HepG2 (cell line): Measurements from ENCODE around the gene KIF17.

Experiments
- ARID5B ChIP-seq: IDR thresholded peaks from 2 replicates; pipeline ENCODE4 v1.4.0; 2020; ENCODE audit warnings: mild to moderate bottlenecking, missing genetic modification reagents
- CHD2 ChIP-seq: IDR thresholded peaks from 2 replicates; pipeline ENCODE4 v1.6.1; 2011; ENCODE audit warnings: low read depth, low read length, improper control_type of control experiment
- EP300 ChIP-seq, 3 experiments: sonication (generic) in 1 of 3; formaldehyde crosslinking in 1 of 3; IDR thresholded peaks; 2 replicates each; pipeline versions ENCODE4 v1.5.1 to v1.6.1; 2011 to 2020; ENCODE audit warnings: low read depth in 2 of 3, low read length in 2 of 3, borderline replicate concordance in 1 of 3, improper control_type of control experiment in 1 of 3, mild to moderate bottlenecking in 1 of 3, missing genetic modification reagents in 1 of 3, moderate library complexity in 1 of 3
- KDM1A ChIP-seq: IDR thresholded peaks from 2 replicates; pipeline ENCODE4 v1.6.1; 2016; ENCODE audit warnings: missing compliant biosample characterization
- MYC ChIP-seq: sonication (generic); formaldehyde crosslinking; IDR thresholded peaks from 2 replicates; pipeline ENCODE4 v1.9.0; 2021; ENCODE audit warnings: missing genetic modification reagents, borderline replicate concordance
- NFATC3 ChIP-seq: sonication (generic); formaldehyde crosslinking; IDR thresholded peaks from 2 replicates; pipeline ENCODE4 v1.5.1; 2020; ENCODE audit warnings: mild to moderate bottlenecking, missing genetic modification reagents
- ZNF101 ChIP-seq: sonication (generic); formaldehyde crosslinking; IDR thresholded peaks from 2 replicates; pipeline ENCODE4 v1.4.0; 2020; ENCODE audit warnings: mild to moderate bottlenecking, low read depth, missing genetic modification reagents, borderline replicate concordance
- ZNF136 ChIP-seq: sonication (generic); formaldehyde crosslinking; IDR thresholded peaks from 2 replicates; pipeline ENCODE4 v1.8.1; 2022; ENCODE audit warnings: low read depth, mild to moderate bottlenecking, moderate library complexity, missing genetic modification reagents
- ZNF230 ChIP-seq: sonication (generic); formaldehyde crosslinking; IDR thresholded peaks from 2 replicates; pipeline ENCODE4 v1.4.0; 2020; ENCODE audit warnings: mild to moderate bottlenecking, missing genetic modification reagents
- ZNF333 ChIP-seq: sonication (generic); formaldehyde crosslinking; IDR thresholded peaks from 2 replicates; pipeline ENCODE4 v1.4.0; 2020; ENCODE audit warnings: mild to moderate bottlenecking, missing genetic modification reagents, borderline replicate concordance
- TF ChIP-seq, protein P1 (sequence below), 2 experiments: IDR thresholded peaks; 2 replicates each; pipeline ENCODE4 v1.6.1; 2011 to 2012; ENCODE audit warnings: low read length in 2 of 2, borderline replicate concordance in 1 of 2, low read depth in 1 of 2, mild to moderate bottlenecking in 1 of 2, moderate library complexity in 1 of 2

DNA sequence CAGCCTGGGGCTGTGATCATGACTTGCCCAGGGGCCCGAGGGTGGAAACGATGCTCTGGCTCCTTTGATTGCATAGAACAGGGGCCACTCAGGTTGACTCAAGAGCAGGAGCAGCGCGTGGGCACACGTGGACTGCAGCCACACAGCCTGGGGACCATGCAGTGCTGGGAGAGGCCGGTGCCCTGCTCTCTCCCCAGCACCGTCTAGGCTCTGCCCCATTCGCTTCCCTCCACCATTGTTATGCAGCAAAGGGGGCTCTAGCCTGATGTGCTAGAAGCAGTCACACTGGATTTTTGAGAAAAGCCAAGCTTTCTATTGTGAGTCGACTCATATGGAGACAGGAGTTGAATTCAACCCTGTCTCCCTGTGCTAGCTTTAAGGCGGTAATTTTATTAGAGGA is 75.8 kb downstream of the KIF17 start:
- no peak for TF ChIP-seq ARID5B (CRISPR knock-in tag)
- no peak for TF ChIP-seq ZNF136 (CRISPR knock-in tag)
- TF ChIP-seq KDM1A: no peak
- TF ChIP-seq CHD2: no peak
- no peak for TF ChIP-seq NFATC3
- no peak for TF ChIP-seq MYC (CRISPR knock-in tag)
- TF ChIP-seq EP300 (IDR thresholded peaks at IDR 0.05; ENCODE audit: low read depth in 2 of 2, low read length in 2 of 2): no peak
- no peak for TF ChIP-seq EP300 (CRISPR knock-in tag; IDR thresholded peaks at IDR 0.05; ENCODE audit: borderline replicate concordance)
- no peak for TF ChIP-seq ZNF230 (CRISPR knock-in tag)
- TF ChIP-seq, protein P1, sequence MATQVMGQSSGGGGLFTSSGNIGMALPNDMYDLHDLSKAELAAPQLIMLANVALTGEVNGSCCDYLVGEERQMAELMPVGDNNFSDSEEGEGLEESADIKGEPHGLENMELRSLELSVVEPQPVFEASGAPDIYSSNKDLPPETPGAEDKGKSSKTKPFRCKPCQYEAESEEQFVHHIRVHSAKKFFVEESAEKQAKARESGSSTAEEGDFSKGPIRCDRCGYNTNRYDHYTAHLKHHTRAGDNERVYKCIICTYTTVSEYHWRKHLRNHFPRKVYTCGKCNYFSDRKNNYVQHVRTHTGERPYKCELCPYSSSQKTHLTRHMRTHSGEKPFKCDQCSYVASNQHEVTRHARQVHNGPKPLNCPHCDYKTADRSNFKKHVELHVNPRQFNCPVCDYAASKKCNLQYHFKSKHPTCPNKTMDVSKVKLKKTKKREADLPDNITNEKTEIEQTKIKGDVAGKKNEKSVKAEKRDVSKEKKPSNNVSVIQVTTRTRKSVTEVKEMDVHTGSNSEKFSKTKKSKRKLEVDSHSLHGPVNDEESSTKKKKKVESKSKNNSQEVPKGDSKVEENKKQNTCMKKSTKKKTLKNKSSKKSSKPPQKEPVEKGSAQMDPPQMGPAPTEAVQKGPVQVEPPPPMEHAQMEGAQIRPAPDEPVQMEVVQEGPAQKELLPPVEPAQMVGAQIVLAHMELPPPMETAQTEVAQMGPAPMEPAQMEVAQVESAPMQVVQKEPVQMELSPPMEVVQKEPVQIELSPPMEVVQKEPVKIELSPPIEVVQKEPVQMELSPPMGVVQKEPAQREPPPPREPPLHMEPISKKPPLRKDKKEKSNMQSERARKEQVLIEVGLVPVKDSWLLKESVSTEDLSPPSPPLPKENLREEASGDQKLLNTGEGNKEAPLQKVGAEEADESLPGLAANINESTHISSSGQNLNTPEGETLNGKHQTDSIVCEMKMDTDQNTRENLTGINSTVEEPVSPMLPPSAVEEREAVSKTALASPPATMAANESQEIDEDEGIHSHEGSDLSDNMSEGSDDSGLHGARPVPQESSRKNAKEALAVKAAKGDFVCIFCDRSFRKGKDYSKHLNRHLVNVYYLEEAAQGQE (IDR thresholded peaks at IDR 0.05; ENCODE audit: borderline replicate concordance in 1 of 2, low read depth in 1 of 2, low read length in 2 of 2): no peak
- TF ChIP-seq ZNF333 (CRISPR knock-in tag): no peak
- no peak for TF ChIP-seq ZNF101 (CRISPR knock-in tag)
